Measurements from ENCODE around the gene AGO1.

The AGO1 gene

DNA sequence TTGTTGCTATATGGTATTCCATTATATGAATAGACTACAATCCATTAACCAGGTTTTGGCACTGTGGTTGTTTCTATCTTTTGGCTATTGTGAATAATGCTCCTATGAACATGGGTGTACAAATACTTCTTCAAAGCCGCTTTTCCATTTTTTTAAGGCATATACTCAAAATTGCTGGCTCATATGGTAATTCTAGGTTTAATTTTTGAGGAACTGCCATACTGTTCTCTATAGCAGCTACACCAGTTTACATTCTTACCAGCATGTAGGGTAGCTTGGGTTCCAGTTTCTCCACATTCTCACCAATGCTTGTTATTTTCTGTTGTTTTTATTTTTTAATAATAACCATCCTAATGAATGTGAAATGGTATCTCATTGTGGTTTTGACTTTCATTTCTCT, 19.9 kb upstream of the AGO1 start:
- H3K4me2 ChIP-seq (ENCODE audit: insufficient read depth, low read length), result no peak overlapping the region
- H4K20me1 ChIP-seq (ENCODE audit: insufficient read depth, low read length), result no peaks in the 10 kb centered on the region
- H3K27me3 ChIP-seq (ENCODE audit: insufficient read depth, low read length, poor library complexity), result no peaks in the 10 kb centered on the region
- H3K4me3 ChIP-seq (ENCODE audit: low read depth in 1 of 2, low read length in 2 of 2), result no peak overlapping the region
- no peak overlapping the region for H3K9ac ChIP-seq (ENCODE audit: low read depth, low read length)
- no peak overlapping the region for H2AFZ ChIP-seq (ENCODE audit: low read depth, low read length)
- H3K36me3 ChIP-seq (ENCODE audit: insufficient read depth, low read length), result no peaks in the 10 kb centered on the region
- H3K4me1 ChIP-seq (ENCODE audit: insufficient read depth, low read length), result no peaks in the 10 kb centered on the region
- no peak for ATAC-seq (ENCODE audit: insufficient read depth, low read depth)
- TF ChIP-seq EZH2 (IDR thresholded peaks at IDR 0.05; ENCODE audit: borderline replicate concordance, low read depth, low read length, severe bottlenecking), result no peak
- TF ChIP-seq, protein P1, sequence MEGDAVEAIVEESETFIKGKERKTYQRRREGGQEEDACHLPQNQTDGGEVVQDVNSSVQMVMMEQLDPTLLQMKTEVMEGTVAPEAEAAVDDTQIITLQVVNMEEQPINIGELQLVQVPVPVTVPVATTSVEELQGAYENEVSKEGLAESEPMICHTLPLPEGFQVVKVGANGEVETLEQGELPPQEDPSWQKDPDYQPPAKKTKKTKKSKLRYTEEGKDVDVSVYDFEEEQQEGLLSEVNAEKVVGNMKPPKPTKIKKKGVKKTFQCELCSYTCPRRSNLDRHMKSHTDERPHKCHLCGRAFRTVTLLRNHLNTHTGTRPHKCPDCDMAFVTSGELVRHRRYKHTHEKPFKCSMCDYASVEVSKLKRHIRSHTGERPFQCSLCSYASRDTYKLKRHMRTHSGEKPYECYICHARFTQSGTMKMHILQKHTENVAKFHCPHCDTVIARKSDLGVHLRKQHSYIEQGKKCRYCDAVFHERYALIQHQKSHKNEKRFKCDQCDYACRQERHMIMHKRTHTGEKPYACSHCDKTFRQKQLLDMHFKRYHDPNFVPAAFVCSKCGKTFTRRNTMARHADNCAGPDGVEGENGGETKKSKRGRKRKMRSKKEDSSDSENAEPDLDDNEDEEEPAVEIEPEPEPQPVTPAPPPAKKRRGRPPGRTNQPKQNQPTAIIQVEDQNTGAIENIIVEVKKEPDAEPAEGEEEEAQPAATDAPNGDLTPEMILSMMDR (IDR thresholded peaks at IDR 0.05; ENCODE audit: borderline replicate concordance, extremely low read depth, low read length, poor library complexity, severe bottlenecking), result no peak
- DNase-seq, result no peak
- H3K27ac ChIP-seq (ENCODE audit: low read length), result no peak overlapping the region
- H3K79me2 ChIP-seq (ENCODE audit: insufficient read depth, low read length), result no peaks in the 10 kb centered on the region
- no peaks in the 10 kb centered on the region for H3K9me3 ChIP-seq (ENCODE audit: insufficient read depth, low read length, severe bottlenecking)

DNA sequence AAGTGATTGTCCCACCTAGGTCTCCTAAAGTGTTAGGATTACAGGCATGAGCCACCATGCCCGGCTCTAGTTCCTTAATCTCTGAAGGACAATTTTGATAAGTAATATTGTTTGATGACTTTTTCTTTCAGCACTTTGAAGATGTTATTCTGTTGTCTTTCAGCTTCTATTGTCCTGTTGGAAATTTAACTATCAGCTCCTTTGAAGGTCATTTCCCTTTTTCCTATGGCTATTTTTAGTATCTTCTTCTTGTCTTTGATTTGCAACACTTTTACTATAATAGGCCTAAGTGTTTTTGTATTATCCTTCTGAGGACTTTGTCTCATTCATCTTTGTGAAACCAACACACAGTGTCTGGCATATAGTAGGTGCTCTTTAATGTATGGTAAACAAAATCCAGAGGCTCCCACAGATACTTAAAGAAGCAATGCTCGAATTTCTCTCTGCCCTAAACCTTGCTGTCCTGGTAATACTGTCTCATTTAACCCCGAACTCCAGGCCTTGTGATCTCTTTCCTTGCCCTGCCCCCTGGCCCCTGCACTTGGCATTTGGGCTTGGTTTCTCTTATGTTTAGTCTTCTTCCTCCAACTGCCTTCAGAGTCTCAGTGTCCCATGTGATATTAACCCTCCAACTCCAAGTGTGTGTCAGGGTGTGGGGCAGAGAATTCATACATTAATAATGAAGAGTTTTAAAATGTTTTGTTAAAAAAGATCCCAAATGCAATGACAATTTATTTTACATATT, 19.0 kb upstream of the AGO1 start:
- H3K79me2 ChIP-seq (ENCODE audit: insufficient read depth, low read length), result no peaks in the 10 kb centered on the region
- no peak for DNase-seq
- no peak overlapping the region for H2AFZ ChIP-seq (ENCODE audit: low read depth, low read length)

DNA sequence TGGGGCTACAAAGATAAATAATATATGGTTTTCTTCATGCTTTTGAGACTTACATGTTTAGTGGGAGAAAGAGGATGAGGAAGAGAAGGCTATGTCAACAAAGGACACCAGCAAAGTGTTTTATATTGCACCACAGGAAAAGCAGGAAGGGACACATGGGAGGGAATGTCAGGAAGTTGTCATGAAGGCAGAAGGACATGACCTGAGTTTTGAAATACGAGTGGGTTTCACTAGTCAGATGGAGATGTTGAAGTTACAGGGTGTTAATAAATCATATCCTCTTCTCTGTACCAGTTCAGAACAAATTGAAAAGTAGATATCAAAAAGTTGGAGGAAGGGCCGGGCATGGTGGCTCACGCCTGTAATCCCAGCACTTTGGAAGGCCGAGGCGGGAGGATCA, 18.2 kb upstream of the AGO1 start:
- no peaks in the 10 kb centered on the region for H3K27me3 ChIP-seq (ENCODE audit: insufficient read depth, low read length, poor library complexity)
- no peak for DNase-seq
- no peak for TF ChIP-seq EZH2 (IDR thresholded peaks at IDR 0.05; ENCODE audit: borderline replicate concordance, low read depth, low read length, severe bottlenecking)
- TF ChIP-seq, protein P1 (IDR thresholded peaks at IDR 0.05; ENCODE audit: borderline replicate concordance, extremely low read depth, low read length, poor library complexity, severe bottlenecking), result no peak
- H3K79me2 ChIP-seq (ENCODE audit: insufficient read depth, low read length), result no peaks in the 10 kb centered on the region
- no peak overlapping the region for H3K9ac ChIP-seq (ENCODE audit: low read depth, low read length)
- H3K4me1 ChIP-seq (ENCODE audit: insufficient read depth, low read length), result no peaks in the 10 kb centered on the region
- ATAC-seq (ENCODE audit: insufficient read depth, low read depth), result no peak
- H3K36me3 ChIP-seq (ENCODE audit: insufficient read depth, low read length), result no peaks in the 10 kb centered on the region
- no peaks in the 10 kb centered on the region for H3K9me3 ChIP-seq (ENCODE audit: insufficient read depth, low read length, severe bottlenecking)
- H3K4me2 ChIP-seq (ENCODE audit: insufficient read depth, low read length), result no peak overlapping the region
- H3K4me3 ChIP-seq (ENCODE audit: low read depth in 1 of 2, low read length in 2 of 2), result no peak overlapping the region
- H3K27ac ChIP-seq (ENCODE audit: low read length), result no peak overlapping the region
- H4K20me1 ChIP-seq (ENCODE audit: insufficient read depth, low read length), result no peaks in the 10 kb centered on the region
- H2AFZ ChIP-seq (ENCODE audit: low read depth, low read length), result no peak overlapping the region

More for the DNA sequence above, 19.0 kb upstream of the AGO1 start:
- ATAC-seq (ENCODE audit: insufficient read depth, low read depth), result no peak
- Histone ChIP-seq H4K20me1 (ENCODE audit: insufficient read depth, low read length) (no peaks in the 10 kb centered on the region), H3K4me1 (ENCODE audit: insufficient read depth, low read length) (no peaks in the 10 kb centered on the region), H3K9me3 (ENCODE audit: insufficient read depth, low read length, severe bottlenecking) (no peaks in the 10 kb centered on the region), H3K4me2 (ENCODE audit: insufficient read depth, low read length) (no peak overlapping the region), H3K4me3 (ENCODE audit: low read depth in 1 of 2, low read length in 2 of 2) (no peak overlapping the region), H3K27ac (ENCODE audit: low read length) (no peak overlapping the region), H3K9ac (ENCODE audit: low read depth, low read length) (no peak overlapping the region), H3K36me3 (ENCODE audit: insufficient read depth, low read length) (no peaks in the 10 kb centered on the region), H3K27me3 (ENCODE audit: insufficient read depth, low read length, poor library complexity) (no peaks in the 10 kb centered on the region)
- no peak for TF ChIP-seq EZH2 (IDR thresholded peaks at IDR 0.05; ENCODE audit: borderline replicate concordance, low read depth, low read length, severe bottlenecking)
- TF ChIP-seq, protein P1 (IDR thresholded peaks at IDR 0.05; ENCODE audit: borderline replicate concordance, extremely low read depth, low read length, poor library complexity, severe bottlenecking), result no peak

Data from DND-41 (cell line).